GM12873 (cell line): ENCODE data around the gene LAIR2.

Source experiments
- CTCF ChIP-seq: IDR thresholded peaks from 2 replicates; pipeline ENCODE4 v1.5.1; 2012; ENCODE audit warnings: low read depth, mild to moderate bottlenecking, moderate library complexity, low read length, control low read depth; ENCODE audit not compliant: insufficient read depth; ENCODE audit errors: missing control alignments

LAIR2 gene

GRCh38 chr19:54502518-54503048, at the start of gene LAIR2:
LAIR2 (plus strand) TSS chr19:54502831; CDS start chr19:54502919, 88 bp downstream.
- no peak for TF ChIP-seq CTCF

- TF ChIP-seq CTCF, result no peak
Observed at GRCh38 chr19:54453921-54454780, 48.5 kb upstream of the LAIR2 start.

- no peak for TF ChIP-seq CTCF
Observed at GRCh38 chr19:54454781-54455675, 47.6 kb upstream of the LAIR2 start.

GRCh38 chr19:54455786-54456422, 46.7 kb upstream of the LAIR2 start:
- no peak for TF ChIP-seq CTCF

- TF ChIP-seq CTCF, result no peak
Observed at GRCh38 chr19:54456423-54457373, 45.9 kb upstream of the LAIR2 start.

GRCh38 chr19:54457773-54458647, 44.6 kb upstream of the LAIR2 start:
- TF ChIP-seq CTCF, result no peak
